HL-60/S4 treated with retinoic acid at 250 ng/mL for 4 days and 3 days (cell line): ENCODE results near the gene GRIN3B.

Experiments used
- in situ Hi-C: fragments of 300-500 bp; cut with MboI; formaldehyde crosslinking; loops from 2 replicates; pipeline ENCODE4 v1.7.0; 2022; ENCODE audit warnings: low sequenced_read_pairs

GRIN3B gene

GRCh38 chr19:989381-990081 lies 10.7 kb upstream of the GRIN3B start:
- in situ Hi-C loops, result loop anchor here (10.0 kb wide), 1 partner anchor 225 kb away; no protein-coding TSS in a partner anchor

DNA sequence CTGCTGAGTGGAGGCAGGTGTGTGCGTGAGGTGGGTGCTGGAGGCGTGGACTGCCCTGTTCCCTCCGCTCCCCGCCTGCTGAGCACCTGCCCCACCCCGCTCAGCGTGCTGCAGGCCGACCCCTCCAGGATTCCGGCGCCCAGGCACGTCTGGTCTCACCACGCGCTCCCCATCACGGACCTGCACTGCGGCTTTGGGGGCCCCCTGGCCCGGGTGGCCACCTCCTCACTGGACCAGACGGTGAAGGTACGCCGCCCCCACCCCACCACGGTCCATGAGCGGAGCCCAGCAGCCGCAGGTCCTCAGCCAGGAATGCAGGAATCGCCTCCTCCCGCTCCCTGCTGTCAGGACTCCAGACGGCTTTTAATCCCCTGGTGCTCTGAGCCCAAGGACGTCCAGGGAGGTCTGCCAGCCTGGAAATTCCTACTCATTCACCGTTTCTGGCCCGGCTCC lies 10.1 kb upstream of the GRIN3B start:
- in situ Hi-C loops, result no loop called here

- in situ Hi-C loops, result no loop called here
These were observed 9.5 kb upstream of the GRIN3B start for GRCh38 chr19:990746-991145.

GRCh38 chr19:991174-991931 lies 8.9 kb upstream of the GRIN3B start:
- in situ Hi-C loops, result no loop called here

GRCh38 chr19:991932-992669 lies 8.1 kb upstream of the GRIN3B start:
- in situ Hi-C loops, result no loop called here

DNA sequence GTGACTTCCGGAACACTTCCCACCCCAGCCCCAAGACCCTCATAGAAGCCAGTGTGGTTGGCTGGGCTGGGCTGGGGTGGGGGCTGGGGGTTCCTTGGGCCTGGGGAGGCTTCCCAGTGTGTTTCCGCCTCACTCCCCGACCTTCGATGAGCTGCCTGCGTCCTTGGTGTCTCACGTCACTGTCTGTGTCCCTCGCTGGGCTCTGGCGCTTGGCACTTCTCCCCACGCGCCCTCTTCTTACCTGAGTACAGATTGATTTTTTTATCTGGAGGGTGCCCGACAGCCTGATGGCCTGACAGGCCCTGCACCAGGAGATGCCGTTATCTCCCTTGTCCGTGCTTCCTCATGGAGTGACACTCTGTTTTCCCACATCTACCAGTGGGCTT lies 7.6 kb upstream of the GRIN3B start:
- in situ Hi-C loops, result no loop called here

DNA sequence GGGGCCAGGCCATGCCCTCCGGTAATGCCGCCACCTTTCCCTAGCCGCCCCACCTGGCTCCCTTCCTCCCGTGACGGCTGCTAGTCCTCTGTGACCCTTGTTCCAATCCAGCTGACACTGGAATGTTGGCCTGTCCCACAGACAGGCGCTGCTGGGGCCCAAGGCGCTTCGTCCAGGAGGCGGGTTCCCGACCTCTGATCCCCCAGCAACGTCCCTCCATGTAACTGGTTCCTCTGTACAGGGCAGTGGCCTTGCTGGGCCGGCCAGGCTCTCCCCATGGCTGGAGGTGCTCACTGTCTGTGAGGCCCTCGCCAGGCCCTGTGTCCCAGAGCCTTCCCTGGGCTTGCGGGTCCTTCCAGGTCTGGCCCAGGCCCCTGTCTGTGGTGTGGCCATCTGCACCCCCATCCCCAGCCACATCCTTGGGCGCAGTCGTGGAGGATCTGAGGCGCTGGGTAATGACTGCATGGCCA lies 6.8 kb upstream of the GRIN3B start:
- in situ Hi-C loops, result no loop called here

- in situ Hi-C loops, result no loop called here
These were observed 6.3 kb upstream of the GRIN3B start for GRCh38 chr19:993831-994393.

GRCh38 chr19:994516-994915 lies 5.7 kb upstream of the GRIN3B start:
- in situ Hi-C loops, result no loop called here

DNA sequence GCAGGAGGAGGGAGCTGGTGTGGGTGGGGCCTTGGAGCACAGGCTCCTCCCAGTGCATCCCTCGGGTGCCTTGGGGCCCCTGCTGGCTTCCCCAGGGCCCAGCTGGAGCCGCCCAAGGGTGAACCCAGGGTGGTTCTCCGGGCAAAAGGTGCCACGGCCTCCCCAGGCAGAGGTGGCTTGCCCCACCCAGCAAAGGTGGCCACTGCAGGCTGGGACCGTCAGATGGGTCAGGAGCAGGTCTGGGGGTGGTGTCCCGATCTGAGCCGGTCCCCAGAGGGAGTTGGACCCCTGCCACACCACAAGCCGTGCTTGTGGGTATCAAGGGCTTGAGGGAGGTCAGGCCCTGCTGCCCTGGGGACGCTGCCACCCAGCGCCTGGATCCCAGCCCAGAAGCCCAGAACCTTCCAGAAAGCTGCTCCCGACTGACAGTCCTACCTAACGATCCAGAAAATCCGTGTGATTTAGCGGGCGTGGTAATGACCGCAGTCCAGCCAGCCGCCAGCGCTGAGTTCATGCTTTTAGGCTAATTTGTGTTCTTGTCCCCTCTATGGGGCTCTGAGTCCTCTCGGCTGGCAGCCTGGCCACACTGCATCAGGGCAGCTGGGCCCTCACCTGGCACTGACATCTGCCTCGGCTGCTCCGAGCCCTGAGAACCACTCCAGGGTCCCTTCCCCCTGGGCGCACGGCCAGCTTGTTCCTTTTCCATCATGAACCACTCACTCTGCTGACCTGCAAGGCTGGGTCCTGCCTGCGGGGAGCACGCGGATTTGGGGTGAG lies 5.0 kb upstream of the GRIN3B start:
- in situ Hi-C loops, result no loop called here

DNA sequence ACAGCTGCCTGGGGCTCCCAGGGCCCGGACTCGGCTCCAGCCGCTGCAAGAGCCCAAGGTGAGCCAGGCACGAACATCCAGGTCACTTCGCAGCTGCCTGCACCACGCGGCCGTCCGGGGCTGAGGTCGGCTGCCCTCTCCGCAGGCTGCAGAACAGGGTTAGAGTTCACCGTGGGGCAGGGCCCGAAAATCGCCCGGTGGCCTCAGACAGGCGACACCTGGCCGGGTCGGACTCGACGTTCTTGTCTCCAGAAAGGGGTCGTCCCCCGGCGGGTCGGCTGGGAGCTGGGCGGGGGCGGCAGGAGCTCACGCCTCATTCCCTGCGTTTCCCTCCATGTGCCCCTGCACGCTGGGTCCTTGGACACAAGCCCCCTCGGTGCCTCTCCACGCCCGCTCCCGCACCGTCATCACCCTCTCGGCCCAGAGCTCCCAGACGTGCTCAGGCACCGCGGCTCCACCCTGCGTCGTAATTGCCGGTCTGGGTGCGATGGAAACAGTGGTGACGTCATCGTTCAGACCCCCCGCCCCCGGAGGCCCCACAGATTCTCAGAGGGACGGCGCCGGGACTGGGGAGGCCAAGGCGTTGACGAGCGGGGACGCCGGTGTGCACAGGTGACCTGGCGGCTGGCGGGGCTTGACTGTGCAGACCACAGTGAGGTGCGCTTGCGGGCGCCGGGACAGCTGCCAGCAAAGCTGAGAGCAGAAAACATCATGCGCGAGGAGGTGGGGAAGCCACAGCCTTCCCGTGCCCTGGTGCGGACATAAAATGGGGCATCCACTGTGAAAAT lies 4.0 kb upstream of the GRIN3B start:
- in situ Hi-C loops, result no loop called here

DNA sequence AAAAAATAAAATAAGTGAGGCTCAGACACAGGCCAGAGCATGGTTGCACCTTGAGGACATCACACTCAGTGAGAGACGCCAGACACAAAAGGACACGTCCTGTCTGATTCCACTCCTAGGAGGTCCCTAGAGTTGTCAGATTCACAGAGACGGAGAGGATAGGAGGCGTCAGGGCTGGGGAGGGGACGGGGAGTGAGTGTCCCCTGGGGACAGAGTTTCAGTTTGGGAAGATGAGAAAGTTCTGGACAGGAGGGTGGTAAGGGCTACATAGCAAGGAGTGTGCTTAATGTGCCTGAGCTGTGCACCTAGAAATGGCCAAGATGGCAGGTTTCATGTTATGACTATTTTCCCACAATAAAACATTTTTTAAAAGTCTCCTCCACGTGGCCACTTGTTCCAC lies 2.2 kb upstream of the GRIN3B start:
- in situ Hi-C loops, result no loop called here

DNA sequence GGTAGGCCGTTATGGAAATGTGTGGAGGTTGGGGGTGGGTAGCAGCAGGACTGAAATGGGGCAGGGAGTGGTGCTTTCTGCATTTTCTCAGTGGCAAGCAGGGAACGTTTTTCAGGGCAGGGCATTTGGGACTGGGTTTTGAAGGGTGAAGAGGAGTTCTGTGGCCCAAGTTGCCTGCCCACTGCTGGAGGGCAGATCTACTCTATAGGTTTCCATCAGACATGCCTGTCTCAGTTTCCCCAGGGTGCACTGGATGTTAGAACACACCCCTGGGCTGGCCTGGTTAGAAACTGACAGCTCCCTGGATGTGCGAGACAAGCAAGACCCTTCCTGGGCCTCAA lies 870 bp upstream of the GRIN3B start:
- in situ Hi-C loops, result no loop called here

GRCh38 chr19:1000591-1001537 lies 645 bp downstream of the GRIN3B start:
- in situ Hi-C loops, result no loop called here

DNA sequence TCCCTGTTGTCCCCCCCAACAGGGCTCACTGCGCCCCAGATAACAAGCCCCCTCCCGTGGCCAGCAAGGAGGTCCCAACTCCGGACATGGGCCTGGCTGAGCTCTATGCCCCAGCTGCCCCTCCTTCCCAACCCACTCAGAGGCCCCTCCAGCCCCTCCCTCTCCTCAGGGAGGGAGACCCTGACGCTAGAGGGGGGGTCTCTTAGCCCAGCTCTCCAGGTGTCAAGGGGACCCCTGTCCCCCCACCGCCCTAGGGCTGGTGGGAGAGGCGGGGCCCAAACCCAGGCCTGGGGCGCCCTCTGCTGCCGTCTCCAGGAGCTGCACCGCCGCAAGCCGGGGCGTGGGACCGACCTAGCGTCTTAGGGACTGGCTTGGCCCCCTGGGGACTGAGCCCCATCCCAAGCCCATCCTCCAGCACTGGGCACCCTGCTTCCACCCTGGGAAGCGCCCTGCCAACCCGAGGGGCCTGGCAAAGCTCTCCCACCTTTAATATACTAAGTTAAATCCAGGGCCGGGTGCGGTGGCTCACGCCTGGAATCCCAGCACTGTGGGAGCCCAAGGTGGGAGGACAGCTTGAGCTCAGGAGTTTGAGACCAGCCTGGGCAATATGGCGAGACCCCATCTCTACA lies 1.4 kb downstream of the GRIN3B start:
- in situ Hi-C loops, result no loop called here

DNA sequence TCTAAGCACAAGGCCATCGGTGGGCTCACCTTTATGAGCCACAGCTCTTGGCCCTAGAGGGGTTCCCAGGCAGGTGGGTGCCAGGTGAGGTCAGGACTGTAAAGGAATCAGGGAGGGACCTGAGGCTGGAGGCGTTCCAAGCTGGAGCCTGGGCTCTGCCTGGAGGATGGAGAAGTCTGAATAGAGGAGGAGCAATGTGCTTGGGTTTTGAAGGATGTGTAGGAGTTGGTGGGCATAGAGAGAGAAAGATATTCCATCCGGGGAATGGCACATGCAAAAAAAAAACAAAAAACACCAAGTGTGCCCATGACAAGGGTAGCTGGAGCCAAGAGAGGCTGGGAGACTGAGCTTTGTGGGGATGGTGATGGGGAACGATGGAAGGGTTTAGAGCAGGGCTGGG lies 2.4 kb downstream of the GRIN3B start:
- in situ Hi-C loops, result no loop called here

DNA sequence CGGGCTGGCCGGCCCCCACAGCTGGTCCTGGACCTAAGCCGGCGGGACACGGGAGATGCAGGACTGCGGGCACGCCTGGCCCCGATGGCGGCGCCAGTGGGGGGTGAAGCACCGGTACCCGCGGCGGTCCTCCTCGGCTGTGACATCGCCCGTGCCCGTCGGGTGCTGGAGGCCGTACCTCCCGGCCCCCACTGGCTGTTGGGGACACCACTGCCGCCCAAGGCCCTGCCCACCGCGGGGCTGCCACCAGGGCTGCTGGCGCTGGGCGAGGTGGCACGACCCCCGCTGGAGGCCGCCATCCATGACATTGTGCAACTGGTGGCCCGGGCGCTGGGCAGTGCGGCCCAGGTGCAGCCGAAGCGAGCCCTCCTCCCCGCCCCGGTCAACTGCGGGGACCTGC lies 3.1 kb downstream of the GRIN3B start:
- in situ Hi-C loops, result no loop called here

GRCh38 chr19:1004204-1004802 lies 4.1 kb downstream of the GRIN3B start:
- in situ Hi-C loops, result no loop called here
